ENCODE measurements around the gene AKAP7.
A peak's percentile ranks its signal among the peaks of the same experiment; 100 is the strongest.
"Not testable (repeated sequence)": the region's sequence is repeated elsewhere in the genome, so short reads cannot be mapped to it uniquely, and the experiment has no call there.

The AKAP7 gene

DNA sequence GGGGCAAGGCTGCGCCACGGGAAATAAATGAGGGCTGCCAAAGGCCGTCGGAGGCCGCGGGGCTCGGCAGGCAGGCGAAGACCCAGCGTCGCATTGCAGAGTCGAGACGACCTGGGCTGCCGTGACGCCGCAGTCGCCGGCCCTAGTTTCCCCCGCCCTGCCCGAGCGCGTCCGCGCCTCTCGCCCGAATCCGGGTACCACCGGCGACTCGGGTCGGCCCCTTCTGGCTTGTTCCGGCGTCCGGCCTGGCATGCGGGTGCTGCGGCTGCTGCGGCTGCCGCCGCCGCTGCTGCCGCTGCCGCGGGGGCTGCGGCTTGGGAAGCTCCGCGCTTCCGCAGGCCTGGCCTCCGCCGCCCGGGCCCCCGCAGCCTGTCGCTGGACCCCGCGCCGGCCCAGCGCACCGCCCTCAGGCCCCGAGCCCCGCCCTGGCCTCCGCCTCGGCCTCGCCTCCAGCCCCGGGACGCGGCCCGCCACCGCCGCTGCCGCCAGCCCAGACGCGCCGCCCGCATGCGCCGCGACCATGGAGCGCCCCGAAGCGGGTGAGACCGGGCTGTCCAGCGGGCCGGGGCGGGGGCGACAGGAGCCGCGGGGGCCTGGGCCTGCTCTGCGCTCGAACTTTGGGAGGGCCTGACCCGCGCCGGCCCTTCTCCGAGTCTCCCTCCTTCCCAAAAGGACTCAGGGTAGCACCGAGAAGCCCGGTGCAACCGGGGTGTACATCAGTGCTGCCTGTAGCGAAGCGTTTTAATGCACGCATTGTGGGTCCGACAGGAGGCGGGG lies at the start of gene AKAP7:
Gene AKAP7, plus strand, starts transcription at position 224 of the 777 bp plus-strand sequence. Its CDS starts 297 bp downstream, at position 521.
- no peak for FAIRE-seq

DNA sequence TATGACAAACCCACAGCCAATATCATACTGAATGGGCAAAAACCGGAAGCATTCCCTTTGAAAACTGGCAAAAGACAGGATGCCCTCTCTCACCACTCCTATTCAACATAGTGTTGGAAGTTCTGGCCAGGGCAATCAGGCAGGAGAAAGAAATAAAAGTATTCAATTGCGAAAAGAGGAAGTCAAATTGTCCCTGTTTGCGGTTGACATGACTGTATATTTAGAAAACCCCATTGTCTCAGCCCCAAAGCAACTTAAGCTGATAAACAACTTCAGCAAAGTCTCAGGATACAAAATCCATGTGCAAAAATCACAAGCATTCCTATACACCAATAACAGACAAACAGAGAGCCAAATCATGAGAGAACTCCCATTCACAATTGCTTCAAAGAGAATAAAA lies 44.9 kb upstream of the AKAP7 start:
- FAIRE-seq: not testable (repeated sequence)

DNA sequence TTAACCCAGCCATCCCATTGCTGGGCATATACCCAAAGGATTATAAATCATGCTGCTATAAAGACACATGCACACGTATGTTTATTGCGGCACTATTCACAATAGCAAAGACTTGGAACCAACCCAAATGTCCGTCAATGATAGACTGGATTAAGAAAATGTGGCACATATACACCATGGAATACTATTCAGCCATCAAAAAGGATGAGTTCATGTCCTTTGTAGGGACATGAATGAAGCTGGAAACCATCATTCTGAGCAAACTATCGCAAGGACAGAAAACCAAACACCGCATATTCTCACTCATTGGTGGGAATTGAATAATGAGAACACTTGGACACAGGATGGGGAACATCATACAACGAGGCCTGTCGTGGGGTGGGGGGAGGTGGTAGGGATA lies 43.3 kb upstream of the AKAP7 start:
- not testable (repeated sequence) for FAIRE-seq

DNA sequence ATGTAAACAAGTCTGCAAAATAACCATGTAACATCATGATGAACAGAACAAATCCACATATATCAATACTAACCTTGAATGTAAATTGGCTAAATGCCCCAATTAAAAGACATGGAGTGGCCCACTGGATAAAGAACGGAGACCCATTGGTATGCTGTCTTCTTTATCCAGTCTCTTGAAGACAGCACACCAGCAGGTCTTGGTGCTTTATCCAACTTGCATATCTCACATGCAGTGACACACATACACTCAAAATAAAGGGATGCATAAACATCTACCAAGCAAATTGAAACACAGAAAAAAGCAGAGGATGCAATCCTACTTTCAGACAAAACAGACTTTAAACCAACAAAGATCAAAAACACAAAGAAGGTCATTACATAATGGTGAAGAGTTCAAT lies 41.9 kb upstream of the AKAP7 start:
- FAIRE-seq: no peak

DNA sequence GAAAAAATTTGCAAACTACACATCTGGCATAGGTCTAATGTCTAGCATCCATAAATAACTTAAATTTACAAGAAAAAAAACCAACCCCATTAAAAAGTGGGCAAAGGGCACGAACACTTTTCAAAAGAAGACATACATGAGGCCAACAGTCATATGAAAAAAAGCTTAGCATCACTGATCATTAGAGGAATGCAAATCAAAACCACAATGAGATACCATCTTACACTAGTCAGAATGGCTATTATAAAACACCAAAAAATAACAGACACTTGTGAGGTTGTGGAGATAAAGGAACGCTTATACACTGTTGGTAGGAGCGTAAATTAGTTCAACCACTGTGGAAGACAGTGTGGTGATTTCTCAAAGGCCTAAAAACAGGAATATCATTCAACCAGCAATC lies 38.5 kb upstream of the AKAP7 start:
- FAIRE-seq: no peak

DNA sequence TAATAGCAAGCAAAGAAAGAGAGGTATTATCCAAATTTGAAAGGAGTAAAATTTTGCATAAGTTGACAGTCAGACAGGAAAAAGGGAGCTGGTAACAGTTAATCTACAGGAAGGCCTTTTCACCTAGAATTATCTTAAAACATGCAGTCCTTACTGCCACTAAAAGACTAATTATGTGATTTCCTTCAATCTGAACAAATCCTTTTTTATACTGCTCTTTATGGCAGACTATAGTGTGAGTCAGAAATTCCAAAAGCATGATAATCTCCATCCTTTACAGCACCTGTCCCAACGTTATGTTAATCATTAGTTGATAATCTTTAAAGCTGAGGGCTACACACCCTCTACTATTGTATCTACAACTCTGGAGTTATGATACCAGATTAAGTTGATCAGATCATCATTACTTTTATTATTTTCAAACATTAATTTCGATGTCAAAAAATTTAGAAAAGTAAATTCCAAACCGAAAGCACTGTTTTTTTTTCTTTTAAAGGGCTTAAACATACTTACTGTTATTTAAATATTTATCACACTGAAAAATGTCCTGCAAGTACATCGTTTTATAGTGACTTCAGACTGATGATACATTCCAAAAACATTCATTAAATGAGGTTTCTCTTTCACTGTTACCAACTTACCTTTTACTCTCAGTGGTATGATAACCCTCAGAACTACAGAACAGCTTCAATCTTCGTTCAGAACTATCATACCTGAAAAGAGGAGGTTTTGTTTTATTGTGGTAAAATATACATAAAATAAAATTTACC lies 33.2 kb upstream of the AKAP7 start:
- FAIRE-seq: no peak

DNA sequence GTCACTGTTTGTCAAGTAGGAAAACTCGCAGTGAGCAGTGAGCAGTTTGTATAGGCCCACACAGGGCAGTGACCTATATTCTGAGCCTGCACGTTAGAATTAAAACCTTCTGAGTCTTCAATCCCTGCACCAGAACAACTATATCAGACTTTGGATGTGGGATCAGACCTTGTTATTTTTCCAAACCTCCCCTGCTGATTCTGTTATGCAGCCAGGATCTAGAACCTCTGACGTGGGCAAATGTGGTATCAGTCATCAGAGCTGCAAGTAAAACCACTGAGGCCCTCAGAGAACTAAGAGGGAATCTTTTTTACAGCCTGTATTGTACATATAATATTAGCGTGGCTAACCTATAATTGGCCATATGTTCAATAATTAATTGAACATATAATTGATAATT lies 32.0 kb upstream of the AKAP7 start:
- FAIRE-seq: no peak

DNA sequence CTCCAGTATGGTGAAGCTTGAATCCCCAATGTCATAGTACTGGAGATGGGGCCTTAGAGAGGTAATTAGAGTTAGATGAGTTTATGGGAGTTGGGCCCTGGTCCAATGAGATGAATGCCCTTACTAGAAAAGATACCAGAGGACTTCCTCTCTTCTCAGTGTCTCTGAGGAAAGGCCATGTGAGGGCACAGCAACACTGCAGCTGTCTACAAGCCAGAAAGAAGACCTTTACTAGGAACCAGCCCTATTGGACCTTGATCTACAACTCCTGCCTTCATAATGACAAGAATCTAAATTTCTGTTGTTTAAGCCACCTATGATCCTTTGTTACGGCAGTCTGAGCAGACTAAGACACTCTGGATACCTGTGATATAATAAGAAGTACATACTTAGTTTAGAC lies 31.4 kb upstream of the AKAP7 start:
- FAIRE-seq: no peak

DNA sequence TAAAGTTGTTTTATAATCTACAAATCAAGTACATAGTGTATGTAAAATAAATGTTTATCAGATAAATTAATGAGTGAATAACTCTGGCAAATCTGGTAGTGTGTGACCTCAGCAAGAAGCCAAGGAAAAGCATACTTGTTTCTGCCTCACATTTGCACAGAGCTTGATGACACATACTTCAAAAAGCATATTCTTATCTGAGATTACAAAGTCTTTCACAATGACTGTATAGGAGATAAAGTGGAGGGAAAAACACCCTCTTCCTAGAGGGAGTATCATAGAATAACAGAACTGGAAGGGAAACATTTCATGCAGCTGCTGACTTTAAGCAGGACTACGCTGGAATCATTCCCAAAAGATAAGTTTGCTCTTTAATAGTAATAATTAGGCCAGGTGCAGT lies 28.1 kb upstream of the AKAP7 start:
- peak; percentile 46 for FAIRE-seq

DNA sequence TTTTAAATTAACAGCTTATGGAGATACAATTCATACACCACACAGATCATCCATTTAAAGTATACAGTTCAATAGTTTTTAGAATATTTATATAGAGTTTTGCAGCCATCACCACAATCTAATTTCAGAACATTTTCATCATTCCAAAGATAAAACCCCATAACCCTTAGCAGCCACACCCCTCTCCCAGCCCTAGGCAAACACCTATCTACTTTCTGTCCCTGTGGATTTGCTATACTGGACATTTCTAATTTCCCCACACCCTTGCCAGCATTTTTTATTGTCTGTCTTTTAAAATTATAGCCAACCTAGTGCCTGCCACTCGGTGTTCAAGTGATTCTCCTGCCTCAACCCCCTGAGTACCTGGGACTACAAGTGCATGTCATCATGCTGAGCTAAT lies 23.0 kb upstream of the AKAP7 start:
- FAIRE-seq: no peak

DNA sequence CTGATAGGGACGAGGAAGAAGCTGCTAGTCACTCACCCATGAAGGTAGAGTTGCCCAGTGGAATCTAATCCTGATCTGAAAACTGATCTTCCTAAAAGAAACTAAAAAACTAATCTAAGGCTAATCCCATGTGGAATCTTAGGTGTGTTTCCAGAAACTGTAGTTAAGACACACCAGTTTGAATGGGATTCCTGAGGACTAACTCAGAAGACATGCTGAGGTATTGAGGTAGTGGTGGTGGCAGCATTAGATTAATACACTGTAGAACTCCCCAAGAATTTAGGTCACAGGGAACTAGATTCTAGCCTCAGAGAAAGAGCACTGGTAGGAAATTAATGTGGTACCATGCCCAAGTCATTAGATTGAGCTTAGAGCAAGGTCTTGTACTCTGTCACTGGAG lies 19.6 kb upstream of the AKAP7 start:
- FAIRE-seq: no peak

DNA sequence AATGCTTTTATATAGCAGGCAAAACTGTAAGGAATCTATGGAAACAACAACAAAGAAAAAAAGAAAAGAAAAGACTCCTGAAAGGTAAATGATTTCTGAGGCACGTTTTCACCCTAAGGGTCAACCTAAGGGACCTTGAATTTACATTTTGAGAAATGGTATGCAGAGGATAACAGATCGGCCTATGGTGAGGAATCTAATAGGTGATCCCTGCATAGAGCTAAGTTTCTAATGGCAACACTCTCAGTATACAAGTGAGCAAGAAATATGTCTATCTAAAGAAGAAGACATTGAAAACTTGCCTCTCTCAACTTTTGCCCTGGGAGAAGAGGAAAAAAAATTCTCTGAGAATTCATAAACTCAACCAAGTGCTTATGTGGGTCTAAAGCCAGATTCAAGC lies 18.9 kb upstream of the AKAP7 start:
- no peak for FAIRE-seq

DNA sequence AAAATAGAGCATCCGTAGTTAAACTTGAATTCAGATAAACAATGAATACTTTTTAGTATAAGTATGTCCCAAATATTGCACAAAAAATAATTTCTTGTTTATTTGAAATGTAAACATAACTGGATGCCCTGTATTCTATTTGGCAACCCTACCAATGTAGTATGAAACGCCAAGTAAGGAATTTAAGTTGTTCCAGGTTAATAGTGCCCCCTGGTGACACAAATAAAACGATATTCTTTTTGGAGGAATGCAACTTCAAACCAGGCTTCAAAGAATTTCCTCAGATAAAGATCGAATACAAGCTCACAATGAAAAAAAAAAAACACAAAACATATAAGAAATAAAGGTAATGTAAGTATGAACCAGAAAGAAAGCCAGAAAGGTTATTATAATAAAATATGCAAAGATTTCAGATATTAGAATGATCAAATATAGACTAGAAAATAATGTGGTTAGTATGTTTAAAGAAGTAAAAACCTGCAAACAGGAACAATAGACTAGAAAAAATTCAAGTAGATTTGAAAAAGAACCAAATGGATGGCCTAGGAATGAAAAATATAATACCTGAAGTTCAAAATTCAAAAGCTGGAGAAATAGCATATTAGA lies 18.4 kb upstream of the AKAP7 start:
- FAIRE-seq: peak; percentile 87

DNA sequence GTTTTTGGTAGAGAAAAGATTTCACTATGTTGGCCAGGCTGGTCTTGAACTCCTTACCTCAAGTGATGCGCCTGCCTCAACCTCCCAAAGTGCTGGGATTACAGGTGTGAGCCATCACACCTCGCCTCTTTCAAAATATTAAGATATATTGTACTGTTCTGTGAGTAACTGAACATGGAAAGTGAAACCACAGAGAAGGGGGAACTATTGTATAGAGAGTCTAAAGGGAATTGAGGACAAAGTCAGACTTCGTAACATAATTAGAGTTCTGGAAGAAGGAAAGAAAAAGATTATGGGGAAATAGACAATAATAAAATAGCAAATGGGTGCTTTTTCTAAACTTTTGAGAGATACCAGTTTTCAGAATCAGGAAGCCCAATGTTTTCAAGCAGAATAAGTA lies 17.4 kb upstream of the AKAP7 start:
- FAIRE-seq: no peak

DNA sequence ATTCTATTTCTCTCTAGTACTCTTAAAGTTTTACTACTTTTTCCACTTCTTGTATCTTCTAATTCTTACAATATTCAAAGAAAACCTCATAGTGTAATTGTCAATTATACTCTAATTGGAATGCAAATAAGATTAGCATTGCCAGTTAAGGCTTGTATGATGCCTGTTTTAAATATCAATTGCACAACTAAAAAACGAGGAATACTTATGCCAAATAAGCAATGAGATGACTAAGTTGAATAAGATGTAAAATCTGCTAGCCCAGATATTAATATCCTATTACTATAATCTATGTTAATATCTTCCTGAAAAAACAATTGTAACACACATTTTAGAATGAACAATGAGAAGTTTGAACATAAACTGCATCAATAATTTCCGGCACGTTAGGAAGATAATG lies 13.3 kb upstream of the AKAP7 start:
- no peak for FAIRE-seq

DNA sequence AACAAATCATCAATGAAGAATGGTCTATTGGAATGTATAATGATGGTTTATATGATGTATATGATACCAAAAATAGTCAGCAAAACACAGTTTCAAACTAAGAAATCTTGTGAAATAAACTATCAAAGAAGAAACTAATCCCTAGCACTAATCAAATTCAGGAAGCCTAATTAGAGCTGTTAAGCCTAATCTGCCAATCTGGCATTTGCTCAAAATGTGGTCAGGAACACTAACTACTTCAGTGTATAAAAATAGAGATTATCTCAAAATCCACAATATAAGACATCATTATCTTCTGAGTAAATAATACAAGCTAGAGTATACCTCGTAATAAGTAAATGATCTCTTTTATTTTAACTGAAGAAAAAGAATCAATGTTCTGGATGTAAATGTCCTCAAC lies 12.8 kb upstream of the AKAP7 start:
- no peak for FAIRE-seq

DNA sequence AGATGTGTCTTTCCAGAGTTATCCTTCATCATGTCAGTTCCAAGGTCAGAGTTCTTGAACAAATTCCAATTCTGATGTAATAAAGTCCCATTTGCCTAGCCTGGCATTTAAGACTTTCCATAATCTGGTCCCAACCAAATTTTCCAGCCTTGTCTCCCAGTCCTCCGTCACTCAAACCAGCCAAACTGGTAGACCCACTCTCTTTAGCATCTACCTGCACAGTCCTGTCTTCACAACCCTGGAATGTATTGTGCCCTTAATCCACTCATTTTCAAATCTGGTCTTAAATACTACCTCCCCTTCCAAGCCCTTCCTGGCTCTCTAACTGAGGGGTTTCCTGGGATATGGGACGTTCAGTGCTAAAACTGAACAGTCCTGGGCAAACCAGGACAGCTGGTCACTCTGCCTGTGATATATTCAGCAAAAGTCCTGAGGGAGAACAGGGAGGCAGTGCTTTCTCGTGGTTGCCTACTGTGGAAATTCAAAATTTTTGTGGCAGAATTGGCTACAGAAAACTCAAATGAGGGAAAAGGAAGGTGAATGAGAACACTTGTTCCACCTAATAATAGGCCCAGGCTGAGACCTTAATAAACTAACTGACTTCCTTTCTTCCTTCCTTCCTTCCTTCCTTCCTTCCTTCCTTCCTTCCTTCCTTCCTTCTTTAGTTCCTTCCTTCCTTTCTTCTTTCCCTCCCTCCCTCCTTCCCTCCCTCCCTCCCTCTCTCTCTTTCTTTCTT lies 10.8 kb upstream of the AKAP7 start:
- FAIRE-seq: no peak

DNA sequence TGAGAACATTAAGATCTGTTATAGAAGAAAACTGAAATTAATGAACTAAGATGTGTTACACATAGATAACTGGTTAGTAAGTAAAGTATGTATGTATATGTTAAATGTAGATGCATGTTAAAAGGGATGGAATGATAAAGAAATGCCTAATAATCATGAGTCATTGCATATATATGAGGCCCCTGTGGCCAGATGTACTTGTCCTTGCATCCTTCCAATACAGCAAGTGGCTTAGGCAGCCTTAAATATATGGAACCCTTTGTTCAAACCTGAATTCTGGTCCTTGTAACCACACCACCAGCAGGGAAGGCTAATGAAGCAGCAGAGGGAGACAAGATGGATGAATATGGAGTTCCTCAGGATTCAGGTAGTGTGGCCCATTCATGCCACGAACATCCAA lies 9.8 kb upstream of the AKAP7 start:
- no peak for FAIRE-seq

DNA sequence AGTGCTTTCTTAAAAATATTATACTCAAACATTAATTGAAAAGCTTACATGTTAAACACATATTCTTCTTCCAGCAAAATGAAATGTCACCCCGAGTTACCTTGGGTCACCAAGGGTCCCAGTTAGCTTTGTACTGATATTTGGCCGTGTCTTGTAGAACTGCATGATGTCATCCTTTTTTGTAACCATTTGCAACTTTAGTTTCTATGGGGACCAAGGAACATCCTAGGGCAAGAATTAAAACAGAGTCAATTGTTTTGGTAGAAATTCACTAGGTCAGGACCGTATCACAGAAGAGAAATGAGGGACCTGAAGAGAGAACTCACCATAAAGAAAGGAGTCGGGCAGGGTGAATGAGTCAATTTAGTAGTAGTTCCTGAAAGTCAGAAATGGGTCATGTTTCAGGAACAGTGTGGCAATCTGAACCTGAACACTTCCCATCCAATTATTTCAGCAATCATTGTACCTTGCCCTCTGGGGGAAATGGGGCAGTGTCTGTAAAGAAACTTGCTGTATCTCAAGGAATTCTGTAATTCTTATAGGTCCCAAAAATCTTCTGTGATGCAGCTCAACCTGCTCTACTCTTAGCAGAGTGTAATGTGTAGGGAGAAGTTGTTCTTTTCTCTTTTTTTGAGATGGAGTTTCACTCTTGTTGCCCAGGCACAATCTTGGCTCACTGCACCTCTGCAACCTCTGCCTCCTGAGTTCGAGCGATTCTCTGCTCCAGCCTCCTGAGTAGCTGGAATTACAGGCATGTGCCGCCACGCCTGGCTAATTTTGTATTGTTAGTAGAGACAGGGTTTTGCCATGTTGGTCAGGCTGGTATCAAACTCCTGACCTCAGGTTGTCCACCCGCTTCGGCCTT lies 5.3 kb upstream of the AKAP7 start:
- no peak for FAIRE-seq

DNA sequence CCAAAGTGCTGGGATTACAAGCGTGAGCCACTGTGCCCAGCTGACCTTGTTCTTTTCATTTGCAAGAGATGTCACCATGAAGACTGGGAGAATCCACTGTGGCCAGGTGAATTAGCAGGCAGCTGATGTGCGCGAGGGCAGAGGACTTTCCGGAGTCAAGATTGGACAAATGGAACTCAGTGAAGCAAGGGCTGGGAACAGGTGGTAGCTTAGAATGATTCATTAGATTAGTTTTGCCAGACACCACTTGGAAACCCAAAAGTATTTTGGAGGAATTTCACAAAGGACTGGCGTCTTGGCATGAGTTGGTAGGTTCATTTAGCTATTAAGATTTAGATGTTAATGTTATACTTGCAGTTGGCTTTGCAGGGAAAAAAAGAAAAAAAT lies 4.7 kb upstream of the AKAP7 start:
- no peak for FAIRE-seq

DNA sequence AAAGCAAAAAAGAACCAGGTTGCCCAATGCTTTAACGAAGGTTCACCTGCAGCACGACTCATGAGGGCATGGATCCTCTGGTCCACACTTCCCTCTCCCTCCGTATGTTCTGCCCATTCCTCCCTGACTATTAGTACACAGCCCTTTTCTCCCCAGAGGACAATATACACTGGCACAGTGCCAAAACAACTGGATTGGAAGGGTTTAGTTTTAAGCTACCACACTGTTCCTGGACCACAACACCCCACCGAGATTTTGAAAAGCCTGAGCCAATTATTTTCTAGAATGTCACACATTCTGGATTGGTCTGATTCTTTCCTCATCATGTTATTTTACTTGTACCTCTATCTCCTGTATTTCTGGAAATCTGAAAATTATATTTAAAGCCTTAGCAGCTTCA lies 2.9 kb upstream of the AKAP7 start:
- FAIRE-seq: no peak

Measured in endometrium (tissue), 2 donors.